GM19468 (cell line): ENCODE data around the gene TMEM135.

Experiments used
- ATAC-seq: cut with Tn5 transposase; IDR thresholded peaks from one replicate; pipeline ENCODE4 v1.9.1; 2021; ENCODE audit warnings: mild to moderate bottlenecking, moderate library complexity, moderate number of reproducible peaks; ENCODE audit not compliant: unreplicated experiment; ENCODE audit errors: extremely low read depth

TMEM135 gene

DNA sequence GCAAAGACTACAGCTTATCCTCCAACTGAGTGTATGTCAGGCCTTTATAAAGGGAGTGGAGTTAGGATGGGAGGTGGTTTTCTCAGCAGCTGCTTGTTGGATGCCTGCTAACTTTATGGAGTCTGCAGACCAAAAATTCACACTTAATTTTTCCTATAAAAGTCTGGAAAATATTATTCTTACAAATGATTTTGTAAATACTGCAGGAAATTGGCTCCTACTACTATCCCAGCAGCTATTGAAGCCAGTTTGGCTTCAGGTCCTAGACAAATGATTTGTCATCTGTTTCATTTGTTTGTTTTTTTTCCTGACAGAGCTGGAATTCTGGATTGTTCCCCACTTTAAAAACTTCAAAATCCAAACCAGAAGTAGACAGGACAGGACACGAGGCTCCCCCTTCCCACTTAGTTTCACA is 292.5 kb downstream of the TMEM135 start:
- ATAC-seq = no peak

- no peak for ATAC-seq
Measured at GRCh38 chr11:87331273-87331672, 293.5 kb downstream of the TMEM135 start.

- no peak for ATAC-seq
Measured at GRCh38 chr11:87338046-87338639, 300.4 kb downstream of the TMEM135 start.

- no peak for ATAC-seq
Measured at GRCh38 chr11:87339416-87339815, 301.7 kb downstream of the TMEM135 start.

DNA sequence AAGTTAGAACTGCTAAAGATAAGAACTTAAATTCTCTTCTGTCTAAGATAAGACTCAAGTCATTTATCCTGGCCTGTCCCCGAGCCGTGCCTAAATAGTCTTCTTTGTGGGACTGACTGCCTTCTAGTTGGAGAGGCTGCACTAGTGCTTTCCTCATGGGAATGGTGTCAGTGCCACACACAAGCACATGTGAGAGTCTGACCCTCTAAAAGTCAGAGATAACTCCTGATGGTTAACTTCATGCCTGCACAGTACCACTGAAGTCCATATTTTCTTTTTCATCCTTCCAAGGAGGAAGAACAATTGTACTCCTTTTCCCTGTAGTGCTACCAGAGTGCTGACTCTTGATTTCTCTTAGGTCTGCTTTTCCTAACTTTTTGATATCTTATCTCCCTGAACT is 309.7 kb downstream of the TMEM135 start:
- no peak for ATAC-seq

DNA sequence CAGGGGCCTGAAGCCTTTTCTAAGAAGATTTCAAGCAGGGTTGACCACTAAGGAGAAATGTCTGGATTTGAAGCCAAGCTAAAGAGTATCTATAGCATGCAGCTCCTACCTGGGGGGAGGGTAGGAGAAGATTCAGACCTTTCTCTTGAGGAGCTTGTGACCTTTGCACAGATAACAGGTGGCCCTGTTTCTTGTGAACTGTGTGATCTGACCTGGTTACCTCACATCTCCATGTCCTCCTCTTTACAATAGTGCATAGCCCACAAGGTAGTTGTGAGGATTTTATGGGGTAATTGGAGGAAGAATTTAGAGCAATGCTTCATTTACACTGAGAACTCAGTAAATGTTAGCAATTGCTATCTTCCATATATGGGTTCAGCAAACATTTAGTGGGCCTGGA is 310.1 kb downstream of the TMEM135 start:
- no peak for ATAC-seq

DNA sequence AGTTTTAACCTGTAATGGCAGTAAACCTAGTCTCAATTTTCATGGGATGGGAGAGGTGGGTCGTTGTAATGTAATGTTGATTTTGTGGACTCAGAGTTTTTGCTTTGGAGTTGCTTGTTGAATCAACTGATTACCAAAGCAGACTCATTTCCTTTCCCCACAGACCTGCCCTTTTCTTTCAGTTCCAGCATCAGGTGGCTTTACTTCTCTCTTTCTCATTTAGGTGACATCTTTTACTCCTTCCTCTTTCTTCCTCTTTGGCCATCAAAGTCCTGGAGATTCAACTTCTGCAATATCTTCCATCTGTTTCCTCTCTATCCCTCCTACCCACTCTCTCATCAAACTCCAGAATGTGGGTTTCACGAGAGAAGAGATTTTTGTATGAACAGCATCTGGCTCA is 313.9 kb downstream of the TMEM135 start:
- no peak for ATAC-seq

GRCh38 chr11:87352759-87353707 is 315.3 kb downstream of the TMEM135 start:
- peak; percentile 93 for ATAC-seq

GRCh38 chr11:87353771-87354345 is 316.1 kb downstream of the TMEM135 start:
- no peak for ATAC-seq

DNA sequence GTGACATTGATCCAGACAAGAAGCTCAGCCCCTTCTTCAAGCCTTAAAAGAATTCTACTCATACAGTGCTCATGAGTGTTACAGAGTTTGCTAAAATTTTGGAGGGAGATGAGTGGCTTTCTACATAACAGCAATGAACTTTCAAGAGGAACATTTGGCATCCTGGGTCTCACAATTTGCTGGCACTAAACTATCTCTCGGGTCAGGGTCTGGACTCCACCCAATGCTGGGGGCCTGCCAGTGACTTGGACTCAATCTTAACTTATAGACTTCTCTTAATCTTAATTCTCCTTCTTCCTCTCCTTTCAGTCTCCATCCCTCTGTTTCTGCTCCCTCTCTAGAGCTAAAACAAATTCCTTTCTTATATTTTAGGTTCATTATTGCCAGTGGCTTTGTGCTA is 317.9 kb downstream of the TMEM135 start:
- ATAC-seq = no peak

DNA sequence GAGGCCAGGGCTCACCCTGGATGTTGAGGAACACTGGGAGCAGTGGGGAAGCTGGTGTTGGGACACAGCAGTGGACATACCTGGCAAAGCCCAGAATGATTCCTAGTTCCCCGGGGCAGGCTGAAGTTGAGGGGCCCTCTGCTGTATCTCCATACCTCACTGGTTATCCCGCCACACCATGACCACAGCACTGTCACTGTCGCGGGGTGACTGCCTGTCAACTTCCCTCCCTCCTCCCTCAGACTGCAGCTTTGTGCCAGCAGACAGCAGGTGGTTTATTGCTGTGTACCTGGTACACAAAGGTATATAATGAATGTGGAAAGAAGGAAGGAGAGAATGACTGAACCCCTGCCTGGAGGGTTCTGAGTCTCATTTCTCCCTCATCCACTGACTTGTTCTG is 318.7 kb downstream of the TMEM135 start:
- no peak for ATAC-seq

DNA sequence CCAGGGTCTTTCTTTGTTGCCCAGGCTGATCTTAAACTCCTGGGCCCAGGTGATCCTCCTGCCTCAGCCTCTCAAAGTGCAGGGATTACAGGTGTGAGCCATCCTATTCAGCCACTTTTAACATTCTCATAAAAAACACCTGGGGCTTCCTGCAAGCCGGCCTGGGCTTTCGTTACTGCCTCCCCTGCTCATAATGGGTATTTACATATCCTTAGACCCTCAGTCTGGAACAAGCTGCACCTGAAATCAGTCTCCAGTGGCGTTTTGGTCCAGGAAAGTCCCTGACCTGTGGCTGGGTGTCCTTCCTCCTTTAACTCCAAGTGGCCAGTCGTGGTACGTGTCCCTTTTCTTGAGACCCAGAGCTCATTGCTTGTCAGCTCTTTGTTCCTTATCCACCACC is 320.7 kb downstream of the TMEM135 start:
- no peak for ATAC-seq

DNA sequence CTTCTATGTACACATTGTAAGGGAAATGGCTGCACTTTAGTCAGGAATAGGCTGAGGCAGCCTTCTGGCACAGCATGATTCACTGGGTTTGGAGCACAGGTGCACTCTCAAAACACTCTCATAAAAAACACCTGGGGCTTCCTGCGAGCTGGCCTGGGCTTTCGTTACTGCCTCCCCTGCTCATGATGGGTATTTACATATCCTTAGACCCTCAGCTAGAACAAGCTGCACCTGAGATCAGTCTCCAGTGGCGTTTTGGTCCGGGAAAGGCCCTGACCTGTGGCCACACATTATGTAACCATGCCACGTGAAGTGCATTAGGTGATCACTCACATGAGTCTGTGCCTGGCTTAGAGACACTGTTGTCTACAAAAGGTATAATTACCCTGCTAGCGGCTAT is 321.7 kb downstream of the TMEM135 start:
- no peak for ATAC-seq

DNA sequence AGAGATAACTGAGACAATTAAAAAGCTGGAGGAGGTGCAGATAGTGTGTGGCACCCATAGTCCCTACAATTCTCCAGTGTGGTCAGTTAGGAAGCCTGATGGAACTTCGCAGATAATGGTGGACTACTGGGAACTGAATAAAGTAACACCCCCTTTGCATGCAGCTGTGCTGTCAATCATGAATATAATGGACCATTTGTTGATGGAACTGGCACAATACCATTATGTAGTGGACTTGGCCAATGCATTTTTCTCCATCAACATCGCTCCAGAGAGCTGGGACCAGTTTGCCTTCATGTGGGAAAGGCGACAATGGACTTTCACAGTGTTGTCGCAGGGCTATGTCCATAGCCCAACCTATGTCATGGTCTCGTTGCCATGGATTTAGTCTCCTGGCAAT is 324.2 kb downstream of the TMEM135 start:
- no peak for ATAC-seq

- no peak for ATAC-seq
Measured at GRCh38 chr11:87366346-87366745, 328.6 kb downstream of the TMEM135 start.

DNA sequence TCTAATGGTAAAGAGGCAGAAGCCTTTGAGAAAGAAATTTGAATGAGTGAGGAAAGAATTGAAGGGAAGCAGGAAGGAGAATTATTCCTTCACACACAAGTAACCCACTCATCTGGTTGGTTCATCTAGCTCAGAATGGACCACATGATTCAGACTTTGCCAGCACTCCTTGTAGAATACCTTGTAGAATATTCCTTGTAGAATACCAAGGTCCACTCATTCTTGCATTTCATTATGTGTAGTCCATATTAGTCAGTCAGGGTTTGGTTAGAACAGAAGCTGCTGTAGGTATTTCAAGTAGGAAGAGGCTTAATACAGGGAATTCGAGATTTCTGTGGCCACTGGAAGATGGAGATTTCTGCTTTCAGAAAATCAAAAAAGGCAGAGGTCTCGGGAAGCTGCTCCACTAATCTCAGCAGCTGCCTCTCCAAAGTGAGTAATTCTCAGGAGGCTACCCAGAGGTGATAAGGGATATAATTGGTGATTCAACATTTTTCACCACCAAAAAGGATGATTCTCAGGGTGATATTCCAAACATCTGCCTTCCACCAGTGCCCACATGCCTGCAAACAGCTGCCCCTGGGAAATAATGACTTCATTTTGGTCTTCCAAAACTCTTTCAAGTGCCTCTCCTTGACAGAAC is 329.1 kb downstream of the TMEM135 start:
- no peak for ATAC-seq

- no peak for ATAC-seq
Measured at GRCh38 chr11:87368151-87368550, 330.4 kb downstream of the TMEM135 start.

- no peak for ATAC-seq
Measured at GRCh38 chr11:87368858-87369480, 331.2 kb downstream of the TMEM135 start.

- no peak for ATAC-seq
Measured at GRCh38 chr11:87369888-87370287, 332.2 kb downstream of the TMEM135 start.

DNA sequence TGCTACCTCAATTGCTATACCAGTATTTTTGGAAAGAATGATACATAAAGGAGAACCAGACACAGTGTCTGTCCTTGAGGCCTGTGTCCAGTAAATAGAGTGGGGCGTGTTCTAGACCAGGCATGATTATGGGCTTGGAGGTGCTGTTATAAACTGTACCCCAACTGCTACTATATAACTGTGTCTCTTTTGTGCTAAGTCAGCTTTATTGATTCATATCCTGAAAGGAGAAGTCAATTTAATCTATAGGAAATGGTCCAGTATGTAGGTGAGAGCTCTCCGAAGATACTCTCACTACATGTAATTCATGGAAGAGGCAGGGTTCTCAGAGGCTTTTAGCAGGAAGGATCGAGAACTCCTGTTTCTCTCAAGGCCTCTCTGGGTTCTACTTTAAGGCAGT is 334.3 kb downstream of the TMEM135 start:
- no peak for ATAC-seq
